Fibroblast of the aortic adventitia (primary cell): ENCODE results near the gene VWF. TPM values are rescaled to one million over a fixed set of nuclear protein-coding genes. Genes with fewer than 3 reads are reported as not detected.
"Not testable (repeated sequence)": the region's sequence is repeated elsewhere in the genome, so short reads cannot be mapped to it uniquely, and the experiment has no call there.

Source experiments
- DNase-seq: peaks from one replicate; pipeline ENCODE4 v3.0.0-alpha.2; 2010; ENCODE audit warnings: low read depth
- H3K4me3 ChIP-seq: 2 replicates; pipeline ENCODE4 v1.5.1; 2011; ENCODE audit warnings: low read depth, mild to moderate bottlenecking, control low read depth, low read length, moderate library complexity
- total RNA-seq: library from RNA; depleted of rRNA; stranded (reverse); fragments of >200 nt; gene quantifications from 2 replicates; pipeline ENCODE4 v1.2.3, GENCODE V29; 2012; ENCODE audit warnings: low replicate concordance
- TF ChIP-seq, protein P1 (sequence below): IDR thresholded peaks from 2 replicates; pipeline ENCODE4 v1.5.1; 2011; ENCODE audit warnings: mild to moderate bottlenecking, low read length, control low read depth, inconsistent platforms; ENCODE audit not compliant: insufficient read depth

Gene VWF
- total RNA-seq, 1 donor: 1.4 TPM

DNA sequence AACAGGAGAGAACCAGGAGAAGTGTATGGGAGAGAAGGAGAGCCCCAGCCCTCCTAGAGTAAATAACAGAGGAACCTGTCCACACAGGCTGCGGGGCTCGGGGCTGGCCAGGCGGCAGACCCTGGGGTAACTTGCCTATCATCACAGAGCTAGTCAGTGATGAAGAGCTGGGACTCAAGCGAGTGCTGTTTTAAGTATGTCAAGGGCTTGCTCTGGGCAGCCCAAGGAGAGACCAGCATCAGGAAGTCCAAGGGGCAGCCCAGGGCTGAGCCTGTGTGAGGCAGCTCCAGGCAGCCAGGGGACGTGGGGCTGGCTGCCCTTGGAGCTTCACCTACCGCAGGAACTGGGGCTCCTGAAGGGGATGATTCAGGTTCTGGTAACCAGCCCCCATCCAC, 10.0 kb downstream of the VWF start:
- no peak overlapping the region for H3K4me3 ChIP-seq
- TF ChIP-seq, protein P1, sequence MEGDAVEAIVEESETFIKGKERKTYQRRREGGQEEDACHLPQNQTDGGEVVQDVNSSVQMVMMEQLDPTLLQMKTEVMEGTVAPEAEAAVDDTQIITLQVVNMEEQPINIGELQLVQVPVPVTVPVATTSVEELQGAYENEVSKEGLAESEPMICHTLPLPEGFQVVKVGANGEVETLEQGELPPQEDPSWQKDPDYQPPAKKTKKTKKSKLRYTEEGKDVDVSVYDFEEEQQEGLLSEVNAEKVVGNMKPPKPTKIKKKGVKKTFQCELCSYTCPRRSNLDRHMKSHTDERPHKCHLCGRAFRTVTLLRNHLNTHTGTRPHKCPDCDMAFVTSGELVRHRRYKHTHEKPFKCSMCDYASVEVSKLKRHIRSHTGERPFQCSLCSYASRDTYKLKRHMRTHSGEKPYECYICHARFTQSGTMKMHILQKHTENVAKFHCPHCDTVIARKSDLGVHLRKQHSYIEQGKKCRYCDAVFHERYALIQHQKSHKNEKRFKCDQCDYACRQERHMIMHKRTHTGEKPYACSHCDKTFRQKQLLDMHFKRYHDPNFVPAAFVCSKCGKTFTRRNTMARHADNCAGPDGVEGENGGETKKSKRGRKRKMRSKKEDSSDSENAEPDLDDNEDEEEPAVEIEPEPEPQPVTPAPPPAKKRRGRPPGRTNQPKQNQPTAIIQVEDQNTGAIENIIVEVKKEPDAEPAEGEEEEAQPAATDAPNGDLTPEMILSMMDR: no peak
- DNase-seq: no peak

DNA sequence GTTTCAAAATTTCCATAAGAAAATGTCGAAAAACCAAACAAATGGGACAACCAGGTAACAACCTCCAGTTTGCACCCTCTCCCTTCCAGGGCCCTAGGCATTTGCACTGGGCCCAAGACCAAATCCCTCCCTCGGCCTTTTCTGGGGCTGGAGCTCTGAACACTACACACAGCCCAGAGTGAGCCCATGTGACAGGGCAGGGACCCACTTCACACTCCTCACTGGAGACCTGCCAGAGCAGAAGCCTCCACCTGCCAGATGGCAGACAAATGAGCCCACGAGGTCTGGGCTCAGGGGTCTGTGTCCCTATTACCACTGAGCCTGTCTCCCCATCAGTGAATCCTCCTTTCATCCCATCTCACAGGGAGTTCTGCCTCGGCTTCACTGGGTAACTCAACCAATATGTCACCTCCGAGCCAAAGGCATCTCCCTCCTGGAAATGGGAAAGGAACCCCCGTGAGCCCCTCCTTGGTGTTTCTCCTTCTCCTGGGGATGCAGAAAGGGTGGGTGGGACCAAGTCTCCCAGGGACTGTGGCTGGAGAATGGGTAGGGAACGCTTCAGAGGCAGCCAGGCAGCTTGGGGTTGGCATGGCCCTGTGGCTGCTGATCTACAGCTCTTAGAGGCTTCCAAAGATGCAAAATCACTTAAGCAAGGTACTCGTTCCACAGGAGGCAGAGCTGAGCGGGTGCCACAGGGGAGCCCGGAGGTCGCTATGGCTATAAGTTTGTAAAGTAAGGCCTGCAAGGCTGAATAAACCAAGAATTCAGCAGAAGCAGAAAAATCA, 10.6 kb downstream of the VWF start:
- no peak overlapping the region for H3K4me3 ChIP-seq
- TF ChIP-seq, protein P1: no peak
- no peak for DNase-seq

DNA sequence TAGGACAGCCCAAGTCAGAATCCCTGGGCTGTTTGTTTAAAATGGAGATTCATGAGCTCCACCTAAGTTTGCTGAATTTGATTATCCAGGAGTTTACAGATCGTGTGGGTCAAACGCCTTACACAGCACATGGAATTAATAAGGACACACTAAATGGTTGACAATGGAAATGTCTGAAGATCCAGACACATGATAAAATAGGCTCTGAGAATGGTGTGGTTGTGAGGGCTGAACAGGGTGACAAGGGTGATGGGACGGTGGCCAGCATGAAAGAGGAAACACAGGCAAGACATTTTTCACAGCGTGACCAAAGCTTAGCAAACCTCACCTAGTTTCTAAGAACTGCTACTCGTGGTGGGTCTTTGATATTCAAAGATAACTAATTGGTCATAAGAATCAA, 12.5 kb downstream of the VWF start:
- no peak for DNase-seq
- TF ChIP-seq, protein P1: no peak
- H3K4me3 ChIP-seq: no peak overlapping the region

DNA sequence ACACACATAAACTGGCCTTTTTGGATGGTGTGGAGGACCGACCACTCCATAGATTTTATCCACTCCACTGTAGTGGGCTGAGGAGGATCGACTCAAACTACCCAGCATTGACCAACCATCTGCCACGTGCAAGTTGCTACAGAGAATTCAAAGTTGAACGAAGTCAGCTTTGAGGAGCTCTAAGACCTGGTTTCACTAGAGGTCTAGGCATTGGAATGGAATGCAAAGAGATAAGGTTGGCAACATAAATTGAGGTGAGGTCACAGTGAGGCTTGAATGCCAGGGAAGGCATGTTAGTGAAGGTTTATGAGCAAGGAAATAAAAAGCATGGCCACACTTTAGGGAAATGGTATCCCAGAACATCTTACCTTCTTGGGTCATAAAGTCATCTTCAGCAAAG, 14.5 kb downstream of the VWF start:
- no peak overlapping the region for H3K4me3 ChIP-seq
- TF ChIP-seq, protein P1: no peak
- DNase-seq: peak; percentile 51

DNA sequence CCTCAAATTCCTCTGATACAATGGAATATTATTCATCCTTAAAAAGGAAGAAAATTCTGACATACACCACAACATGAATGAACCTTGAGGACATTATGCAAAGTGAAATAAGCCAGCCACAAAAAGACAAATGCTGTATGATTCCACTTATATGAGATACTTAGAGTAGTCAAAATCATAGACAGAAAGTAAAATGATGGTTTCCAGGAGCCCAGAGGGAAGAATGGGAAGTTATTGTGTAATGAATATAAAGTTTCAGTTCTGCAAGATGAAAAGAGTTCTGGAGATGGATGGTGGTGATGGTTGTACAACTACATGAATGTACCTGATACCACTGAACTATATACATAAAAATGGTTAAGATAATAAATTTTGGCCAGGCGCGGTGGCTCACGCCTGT, 18.3 kb downstream of the VWF start:
- TF ChIP-seq, protein P1: no peak
- no peak overlapping the region for H3K4me3 ChIP-seq
- DNase-seq: no peak

DNA sequence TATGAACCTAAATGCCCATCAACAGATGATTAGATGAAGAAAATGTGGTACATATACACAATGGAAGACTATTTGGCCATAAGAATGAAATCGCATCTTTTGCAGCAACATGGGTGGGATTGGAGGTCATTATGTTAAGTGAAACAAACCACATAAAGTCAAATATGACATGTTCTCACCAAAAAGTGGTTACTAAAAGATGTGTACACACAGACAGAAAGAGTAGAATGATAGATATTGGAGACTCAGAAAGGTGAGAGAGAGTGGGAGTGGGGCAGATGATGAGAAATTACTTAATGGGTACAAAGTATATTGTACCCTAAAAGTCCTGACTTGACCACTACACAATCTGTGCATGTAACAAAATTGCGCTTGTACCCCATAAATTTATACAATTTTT, 19.6 kb downstream of the VWF start:
- TF ChIP-seq, protein P1: no peak
- no peak for DNase-seq
- no peak overlapping the region for H3K4me3 ChIP-seq

DNA sequence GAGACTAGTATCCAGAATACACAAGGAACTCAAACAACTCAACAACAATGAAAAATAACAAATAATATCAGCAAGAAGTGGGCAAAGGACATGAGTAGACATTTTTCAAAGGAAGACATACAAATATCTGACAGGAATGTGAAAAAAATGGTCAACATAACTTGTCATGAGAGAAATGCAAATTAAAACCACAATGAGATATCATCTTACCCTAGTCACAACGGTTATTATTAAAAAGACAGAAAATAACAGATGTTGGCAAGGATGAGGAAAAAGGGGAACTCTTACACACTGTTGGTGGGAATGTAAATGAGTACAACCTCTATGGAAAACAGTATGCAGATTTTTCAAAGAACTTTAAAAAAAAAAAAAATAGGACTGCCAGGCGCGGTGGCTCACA, 20.4 kb downstream of the VWF start:
- H3K4me3 ChIP-seq: no peak overlapping the region
- no peak for DNase-seq
- TF ChIP-seq, protein P1: no peak

DNA sequence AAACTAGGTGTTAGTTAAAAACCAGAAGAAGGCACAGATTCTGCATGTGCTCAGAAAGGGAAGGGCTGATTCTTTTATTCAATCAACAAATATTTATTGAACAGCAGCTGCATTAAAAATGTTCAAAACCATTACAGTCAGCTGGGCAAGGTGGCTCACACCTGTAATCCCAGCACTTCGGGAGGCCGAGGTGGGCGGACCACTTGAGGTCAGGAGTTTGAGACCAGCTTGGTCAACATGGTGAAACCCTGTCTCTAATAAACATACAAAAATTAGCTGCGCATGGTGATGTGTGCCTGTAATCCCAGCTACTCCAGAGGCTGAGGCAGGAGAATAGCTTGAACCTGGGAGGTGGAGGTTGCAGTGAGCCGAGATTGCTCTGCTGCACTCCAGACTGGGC, 22.4 kb downstream of the VWF start:
- DNase-seq, H3K4me3 ChIP-seq: not testable (repeated sequence)
